CD14-positive monocyte (primary cell): ENCODE measurements around the gene SYNGR4. TPM values are rescaled to one million over a fixed set of nuclear protein-coding genes. Genes with fewer than 3 reads are reported as not detected.

Experiments
- DNase-seq, 3 donors: peaks; one replicate each; pipeline ENCODE4 v3.0.0-alpha.2; 2011 to 2022
- H2AFZ ChIP-seq: 2 replicates; pipeline ENCODE4 v1.6.0; 2012; ENCODE audit warnings: mild to moderate bottlenecking, low read depth, low read length, inconsistent platforms; ENCODE audit not compliant: insufficient read depth, poor library complexity, severe bottlenecking
- H3K27ac ChIP-seq, 2 donors: 1 replicate in 1 of 2; 2 replicates in 1 of 2; pipeline ENCODE4 v1.5.1; 2012 to 2013; ENCODE audit warnings: low read length in 2 of 2, control low read depth in 1 of 2, inconsistent platforms in 1 of 2, low read depth in 1 of 2, mild to moderate bottlenecking in 1 of 2
- H3K27me3 ChIP-seq, 2 donors: one replicate each; pipeline versions ENCODE4 v1.6.0 to v1.6.1; 2011 to 2013; ENCODE audit warnings: low read length in 2 of 2; ENCODE audit not compliant: control insufficient read depth in 2 of 2, insufficient read depth in 2 of 2
- H3K36me3 ChIP-seq, 2 donors: replicated peaks in 1 of 2; 1 replicate in 1 of 2; 2 replicates in 1 of 2; pipeline versions ENCODE4 v1.5.1 to v1.6.1; 2012 to 2013; ENCODE audit warnings: low read length in 2 of 2, control low read depth in 1 of 2, inconsistent platforms in 1 of 2, mild to moderate bottlenecking in 1 of 2; ENCODE audit not compliant: insufficient read depth in 2 of 2, control insufficient read depth in 1 of 2
- H3K4me1 ChIP-seq, 2 donors: 1 replicate in 1 of 2; 2 replicates in 1 of 2; pipeline versions ENCODE4 v1.5.1 to v1.6.1; 2012 to 2013; ENCODE audit warnings: low read length in 2 of 2, control low read depth in 1 of 2, inconsistent platforms in 1 of 2, mild to moderate bottlenecking in 1 of 2, moderate library complexity in 1 of 2; ENCODE audit not compliant: insufficient read depth in 2 of 2, control insufficient read depth in 1 of 2
- H3K4me2 ChIP-seq: replicated peaks from 2 replicates; pipeline ENCODE3; 2012; ENCODE audit warnings: low read length, moderate library complexity, mild to moderate bottlenecking; ENCODE audit not compliant: poor library complexity, severe bottlenecking; ENCODE audit errors: extremely low read depth
- H3K4me3 ChIP-seq, 3 experiments: fragments of 200-600 bp in 1 of 3; sonication (generic) in 1 of 3; replicated peaks in 1 of 3; 1 replicate in 2 of 3; 2 replicates in 1 of 3; pipeline ENCODE4 v1.5.1; 2011 to 2013; ENCODE audit warnings: low read length in 3 of 3, mild to moderate bottlenecking in 3 of 3, control low read depth in 2 of 3, low read depth in 2 of 3, inconsistent platforms in 1 of 3, moderate library complexity in 1 of 3
- H3K79me2 ChIP-seq: 2 replicates; pipeline ENCODE4 v1.6.0; 2012; ENCODE audit warnings: mild to moderate bottlenecking, control low read depth, inconsistent platforms, low read length, moderate library complexity; ENCODE audit not compliant: insufficient read depth
- H3K9ac ChIP-seq: 2 replicates; pipeline ENCODE4 v1.6.0; 2017; ENCODE audit warnings: low read length, mild to moderate bottlenecking; ENCODE audit not compliant: insufficient read depth, poor library complexity, severe bottlenecking
- H3K9me3 ChIP-seq, 2 donors: replicated peaks in 1 of 2; 1 replicate in 1 of 2; 2 replicates in 1 of 2; pipeline versions ENCODE4 v1.5.1 to v1.6.1; 2012 to 2013; ENCODE audit warnings: low read length in 2 of 2, control low read depth in 1 of 2; ENCODE audit not compliant: control insufficient read depth in 1 of 2, insufficient read depth in 1 of 2
- H4K20me1 ChIP-seq: 2 replicates; pipeline ENCODE4 v1.6.0; 2012; ENCODE audit warnings: mild to moderate bottlenecking, low read length, control low read depth, moderate library complexity; ENCODE audit not compliant: insufficient read depth
- H3K27ac Mint-ChIP-seq, 7 donors: one replicate each; pipeline ENCODE4 v1.8.0; 2020; ENCODE audit warnings: mild to moderate bottlenecking in 7 of 7, mixed read lengths in 7 of 7, moderate library complexity in 6 of 7, inconsistent platforms in 2 of 7
- H3K27me3 Mint-ChIP-seq, 3 donors: one replicate each; pipeline ENCODE4 v1.8.0; 2021 to 2022; ENCODE audit warnings: low read depth in 3 of 3, mild to moderate bottlenecking in 3 of 3, mixed read lengths in 3 of 3, moderate library complexity in 3 of 3, inconsistent platforms in 1 of 3
- H3K36me3 Mint-ChIP-seq, 2 donors: one replicate each; pipeline ENCODE4 v1.8.0; 2020; ENCODE audit warnings: mixed read lengths in 2 of 2, inconsistent platforms in 1 of 2, mild to moderate bottlenecking in 1 of 2
- H3K4me1 Mint-ChIP-seq: one replicate; pipeline ENCODE4 v1.8.0; 2020; ENCODE audit warnings: mild to moderate bottlenecking, mixed read lengths
- H3K4me3 Mint-ChIP-seq, 2 donors: one replicate each; pipeline ENCODE4 v1.8.0; 2020; ENCODE audit warnings: mild to moderate bottlenecking in 2 of 2, mixed read lengths in 2 of 2, moderate library complexity in 1 of 2
- H3K9me3 Mint-ChIP-seq, 7 donors: one replicate each; pipeline ENCODE4 v1.8.0; 2020 to 2022; ENCODE audit warnings: mixed read lengths in 7 of 7, mild to moderate bottlenecking in 6 of 7, moderate library complexity in 6 of 7, inconsistent platforms in 2 of 7
- CTCF ChIP-seq: fragments of 200-600 bp; IDR thresholded peaks from one replicate; pipeline ENCODE4 v1.8.0; 2022; ENCODE audit warnings: antibody characterized with exemption, mild to moderate bottlenecking
- WGBS: methylation state at CpG from one replicate; pipeline ENCODE4 v1.1.5; 2013; ENCODE audit warnings: missing lambda C conversion rate; ENCODE audit not compliant: insufficient coverage; 5-methylcytosine and 5-hydroxymethylcytosine counted together
- intact Hi-C, 2 donors: fragments of 100-400 bp; cut with micrococcal nuclease; formaldehyde crosslinking; loops; one replicate each; pipeline versions ENCODE4 v1.15.0 to v1.15.1; 2023
- polyA plus RNA-seq, 3 donors: library from polyadenylated mRNA; depleted of rRNA in 1 of 3; unstranded in 2 of 3; stranded (reverse) in 1 of 3; fragments of 300-500 nt in 2 of 3; fragments of >200 nt in 1 of 3; fragmentation: Illumina TruSeq in 2 of 3; gene quantifications; 1 replicate in 2 of 3; 2 replicates in 1 of 3; pipeline ENCODE4 v1.2.3, GENCODE V29; 2012 to 2021

Gene SYNGR4
- polyA plus RNA-seq, 3 donors: not detected

- DNase-seq: peak; percentile 92 to 97 (median 94)
- Mint-ChIP-seq H3K36me3 (peaks cover 34 to 42% of the 10 kb centered on the region in 2 donors), H3K4me3 (peak overlapping the region; percentile 87 to 94), H3K27me3 (peaks cover 0 to 3% (median 0%) of the 10 kb centered on the region in 3 donors), H3K4me1 (peaks cover 61% of the 10 kb centered on the region), H3K9me3 (peaks cover 0 to 5% (median 0%) of the 10 kb centered on the region in 7 donors), H3K27ac (peak overlapping the region; percentile 92 to 99 (median 96))
- intact Hi-C loops: loop anchor here (1.0 to 5.0 kb wide), 2 partner anchors 13 to 66 kb away; no protein-coding TSS in a partner anchor
- Histone ChIP-seq H3K4me3 (peak overlapping the region; percentile 50 to 83 (median 66)), H3K9ac (peak overlapping the region; percentile 64), H3K4me2 (peak overlapping the region; percentile 94), H3K36me3 (peaks cover 27 to 36% of the 10 kb centered on the region in 2 donors), H3K79me2 (peaks cover 29% of the 10 kb centered on the region), H3K4me1 (peaks cover 62 to 65% of the 10 kb centered on the region in 2 donors), H3K27me3 (no peaks in the 10 kb centered on the region), H3K9me3 (no peaks in the 10 kb centered on the region), H3K27ac (peak overlapping the region; percentile 82 to 91), H2AFZ (peak overlapping the region; percentile 36), H4K20me1 (peaks cover 48% of the 10 kb centered on the region)
- no peak for TF ChIP-seq CTCF
- under 1% methylated on average over 24 of the region's 25 CpGs for WGBS
Observed at GRCh38 chr19:48332662-48333466, 31.3 kb upstream of the SYNGR4 start.

GRCh38 chr19:48333467-48334384 is 30.4 kb upstream of the SYNGR4 start:
- DNase-seq: peak; percentile 87 to 93 (median 90)
- H2AFZ ChIP-seq: peak overlapping the region; percentile 79
- H3K79me2 ChIP-seq: peaks cover 21% of the 10 kb centered on the region
- peaks cover 30 to 33% of the 10 kb centered on the region in 2 donors for H3K36me3 Mint-ChIP-seq
- no peaks in the 10 kb centered on the region for H3K9me3 Mint-ChIP-seq
- H3K36me3 ChIP-seq: peaks cover 23 to 28% of the 10 kb centered on the region in 2 donors
- peak; percentile 92 for TF ChIP-seq CTCF
- peak overlapping the region; percentile 94 for H3K4me2 ChIP-seq
- peaks cover 0 to 5% (median 0%) of the 10 kb centered on the region in 3 donors for H3K27me3 Mint-ChIP-seq
- H3K9ac ChIP-seq: peak overlapping the region; percentile 64
- H3K4me1 Mint-ChIP-seq: peaks cover 56% of the 10 kb centered on the region
- 2% methylated on average over 42 of the region's 54 CpGs for WGBS
- H3K4me3 ChIP-seq: peak overlapping the region; percentile 50 to 83 (median 66)
- H3K4me1 ChIP-seq: peaks cover 54 to 56% of the 10 kb centered on the region in 2 donors
- H3K27me3 ChIP-seq: no peaks in the 10 kb centered on the region
- H3K9me3 ChIP-seq: no peaks in the 10 kb centered on the region
- H3K27ac Mint-ChIP-seq: peak overlapping the region; percentile 92 to 99 (median 96)
- peak overlapping the region; percentile 82 to 91 for H3K27ac ChIP-seq
- peaks cover 39% of the 10 kb centered on the region for H4K20me1 ChIP-seq
- H3K4me3 Mint-ChIP-seq: peak overlapping the region; percentile 87 to 94
- intact Hi-C loops: loop anchor here (1.0 to 5.0 kb wide), 2 partner anchors 13 to 66 kb away; no protein-coding TSS in a partner anchor
